DOHH2 (cell line): ENCODE measurements around the gene MAN1C1.

Experiments
- H3F3A ChIP-seq: fragments of 200-600 bp; sonication (generic), shearing (Covaris generic); 2 replicates; pipeline ENCODE4 v1.6.0; 2016; ENCODE audit warnings: antibody characterized with exemption, mild to moderate bottlenecking; ENCODE audit not compliant: control insufficient read depth, insufficient read depth
- H3K27ac ChIP-seq: fragments of 200-600 bp; sonication (generic); 2 replicates; pipeline ENCODE4 v1.5.1; 2014; ENCODE audit warnings: low read depth, mild to moderate bottlenecking, low read length, moderate library complexity
- H3K27me3 ChIP-seq: fragments of 200-600 bp; sonication (generic); 2 replicates; pipeline ENCODE4 v1.6.1; 2014; ENCODE audit warnings: mild to moderate bottlenecking, low read length, mixed read lengths; ENCODE audit not compliant: control insufficient read depth
- H3K36me3 ChIP-seq: fragments of 200-600 bp; sonication (generic); 2 replicates; pipeline ENCODE4 v1.6.1; 2014; ENCODE audit warnings: mild to moderate bottlenecking, low read length, moderate library complexity, mixed read lengths; ENCODE audit not compliant: control insufficient read depth
- H3K4me1 ChIP-seq: fragments of 200-600 bp; sonication (generic); 2 replicates; pipeline ENCODE4 v1.6.1; 2014; ENCODE audit warnings: mild to moderate bottlenecking, low read length, mixed read lengths; ENCODE audit not compliant: control insufficient read depth
- H3K4me2 ChIP-seq: fragments of 200-600 bp; sonication (generic); 2 replicates; pipeline ENCODE4 v1.6.0; 2014; ENCODE audit warnings: mild to moderate bottlenecking, low read length, moderate library complexity
- H3K4me3 ChIP-seq: fragments of 200-600 bp; sonication (generic); 2 replicates; pipeline ENCODE4 v1.5.1; 2014; ENCODE audit warnings: mild to moderate bottlenecking, low read length, mixed read lengths
- H3K79me2 ChIP-seq: fragments of 200-600 bp; sonication (generic); 2 replicates; pipeline ENCODE4 v1.6.1; 2014; ENCODE audit warnings: mild to moderate bottlenecking, low read length, mixed read lengths; ENCODE audit not compliant: control insufficient read depth
- H3K9me2 ChIP-seq: fragments of 200-600 bp; sonication (generic); replicated peaks from 2 replicates; pipeline ENCODE4 v1.6.1; 2014; ENCODE audit warnings: mild to moderate bottlenecking, low read length, mixed read lengths; ENCODE audit not compliant: control insufficient read depth
- H3K9me3 ChIP-seq: fragments of 200-600 bp; sonication (generic); 2 replicates; pipeline ENCODE4 v1.6.1; 2014; ENCODE audit warnings: antibody characterized with exemption, low read length, mixed read lengths; ENCODE audit not compliant: control insufficient read depth, insufficient read depth
- H4K20me1 ChIP-seq: fragments of 200-600 bp; sonication (generic); 2 replicates; pipeline ENCODE4 v1.6.0; 2014; ENCODE audit warnings: low read depth, mild to moderate bottlenecking, antibody characterized with exemption, low read length, moderate library complexity; ENCODE audit not compliant: control insufficient read depth, insufficient read depth
- EZH2phosphoT487 ChIP-seq: fragments of 200-600 bp; sonication (generic); IDR thresholded peaks from 2 replicates; pipeline ENCODE4 v1.6.1; 2017; ENCODE audit warnings: borderline replicate concordance, mild to moderate bottlenecking, antibody characterized with exemption, low read length, moderate library complexity, mixed read lengths
- TF ChIP-seq, protein P1 (sequence below): fragments of 200-600 bp; sonication (generic); IDR thresholded peaks from one replicate; pipeline ENCODE4 v1.5.1; 2014; ENCODE audit warnings: antibody characterized with exemption, mild to moderate bottlenecking, low read depth, low read length; ENCODE audit not compliant: poor library complexity, severe bottlenecking

Gene MAN1C1

DNA sequence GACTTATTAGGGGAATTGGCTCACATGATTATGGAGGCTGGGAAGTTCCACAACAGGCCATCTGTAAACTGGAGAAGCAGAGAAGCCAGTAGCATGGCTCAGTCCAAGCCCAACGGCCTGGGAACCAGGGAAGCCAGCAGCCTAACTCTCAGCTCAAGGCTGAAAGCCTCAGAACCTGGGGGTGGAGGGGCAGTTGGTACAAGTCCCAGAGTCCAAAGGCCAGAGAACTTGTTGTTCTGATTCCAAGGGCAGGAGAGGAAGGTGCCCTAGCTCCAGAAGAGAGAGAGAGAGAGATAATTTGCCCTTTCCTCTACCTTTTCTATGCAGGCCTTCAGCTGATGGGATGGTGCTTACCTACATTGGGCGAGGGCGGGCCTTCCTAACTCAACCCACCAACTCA, 55.3 kb downstream of the MAN1C1 start:
- no peak for TF ChIP-seq EZH2phosphoT487
- TF ChIP-seq, protein P1, sequence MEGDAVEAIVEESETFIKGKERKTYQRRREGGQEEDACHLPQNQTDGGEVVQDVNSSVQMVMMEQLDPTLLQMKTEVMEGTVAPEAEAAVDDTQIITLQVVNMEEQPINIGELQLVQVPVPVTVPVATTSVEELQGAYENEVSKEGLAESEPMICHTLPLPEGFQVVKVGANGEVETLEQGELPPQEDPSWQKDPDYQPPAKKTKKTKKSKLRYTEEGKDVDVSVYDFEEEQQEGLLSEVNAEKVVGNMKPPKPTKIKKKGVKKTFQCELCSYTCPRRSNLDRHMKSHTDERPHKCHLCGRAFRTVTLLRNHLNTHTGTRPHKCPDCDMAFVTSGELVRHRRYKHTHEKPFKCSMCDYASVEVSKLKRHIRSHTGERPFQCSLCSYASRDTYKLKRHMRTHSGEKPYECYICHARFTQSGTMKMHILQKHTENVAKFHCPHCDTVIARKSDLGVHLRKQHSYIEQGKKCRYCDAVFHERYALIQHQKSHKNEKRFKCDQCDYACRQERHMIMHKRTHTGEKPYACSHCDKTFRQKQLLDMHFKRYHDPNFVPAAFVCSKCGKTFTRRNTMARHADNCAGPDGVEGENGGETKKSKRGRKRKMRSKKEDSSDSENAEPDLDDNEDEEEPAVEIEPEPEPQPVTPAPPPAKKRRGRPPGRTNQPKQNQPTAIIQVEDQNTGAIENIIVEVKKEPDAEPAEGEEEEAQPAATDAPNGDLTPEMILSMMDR = no peak
- H3F3A ChIP-seq = no peaks in the 10 kb centered on the region

DNA sequence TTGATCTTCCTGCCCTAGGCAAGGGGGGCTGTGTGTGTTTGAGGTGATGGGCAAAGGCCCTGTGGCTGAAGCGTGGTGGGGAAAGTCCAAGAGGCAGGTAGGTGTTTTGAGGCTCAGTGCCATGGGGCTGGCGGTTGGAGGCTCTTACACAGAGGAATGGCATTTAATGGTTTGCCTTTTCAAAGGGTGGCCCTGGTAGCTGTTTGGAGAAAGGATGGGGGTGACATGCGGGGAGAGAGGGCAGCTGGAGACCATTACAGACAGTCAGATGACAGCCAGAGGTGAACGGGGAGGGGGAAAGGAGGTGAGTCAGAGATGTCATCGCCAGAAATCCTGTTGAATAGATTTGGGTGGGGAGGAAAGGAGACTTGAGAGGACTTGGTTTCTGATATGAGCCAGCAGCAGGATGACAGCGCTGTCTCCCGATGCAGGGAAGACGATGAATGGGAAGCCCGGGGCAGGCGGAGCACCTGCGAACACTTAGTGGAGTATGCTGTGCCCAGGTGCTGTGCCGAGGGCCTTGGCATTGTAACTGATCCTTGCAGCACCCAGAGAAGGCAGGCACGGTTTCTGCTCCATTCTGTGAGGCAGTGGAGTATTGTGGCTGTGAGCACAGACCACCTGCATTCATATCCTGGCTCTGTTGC, 56.3 kb downstream of the MAN1C1 start:
- Histone ChIP-seq H3K79me2 (no peaks in the 10 kb centered on the region), H3K4me1 (no peaks in the 10 kb centered on the region), H4K20me1 (no peaks in the 10 kb centered on the region; the same call in 1 of the 2 replicates), H3K4me3 (no peak overlapping the region), H3K27me3 (peaks cover 28% of the 10 kb centered on the region), H3F3A (no peaks in the 10 kb centered on the region), H3K27ac (no peak overlapping the region), H3K4me2 (no peak overlapping the region), H3K9me3 (no peaks in the 10 kb centered on the region), H3K36me3 (no peaks in the 10 kb centered on the region), H3K9me2 (no peaks in the 10 kb centered on the region)
- TF ChIP-seq EZH2phosphoT487 = no peak
- TF ChIP-seq, protein P1 = no peak

More for the DNA sequence above, 55.3 kb downstream of the MAN1C1 start:
- Histone ChIP-seq H3K9me3 (no peaks in the 10 kb centered on the region), H3K9me2 (no peaks in the 10 kb centered on the region), H3K27ac (no peak overlapping the region), H3K4me1 (no peaks in the 10 kb centered on the region), H4K20me1 (no peaks in the 10 kb centered on the region; the same call in 1 of the 2 replicates), H3K4me3 (no peak overlapping the region), H3K4me2 (no peak overlapping the region), H3K36me3 (no peaks in the 10 kb centered on the region), H3K79me2 (no peaks in the 10 kb centered on the region), H3K27me3 (peaks cover 22% of the 10 kb centered on the region)

DNA sequence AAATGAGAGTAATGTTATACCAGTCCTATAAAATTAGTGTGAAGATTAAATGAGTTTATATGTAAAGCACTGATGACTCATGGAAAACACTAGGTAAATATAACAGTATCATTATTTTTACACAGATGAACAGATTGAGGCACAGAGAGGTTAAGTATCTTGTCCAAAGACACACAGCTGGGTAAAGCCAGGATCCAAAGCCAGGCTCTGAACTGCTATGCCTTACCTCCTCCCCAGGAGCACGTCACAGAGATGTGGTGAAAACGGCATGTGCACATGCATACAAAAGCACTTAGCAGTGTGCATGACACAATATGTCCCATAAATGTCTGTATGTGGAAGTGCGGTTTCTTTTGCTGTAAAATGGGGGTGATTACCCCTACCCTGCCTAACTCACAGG, 56.9 kb downstream of the MAN1C1 start:
- Histone ChIP-seq H3K36me3 (no peaks in the 10 kb centered on the region), H3K79me2 (no peaks in the 10 kb centered on the region), H3K4me2 (no peak overlapping the region), H3K27ac (no peak overlapping the region), H3K9me2 (no peaks in the 10 kb centered on the region), H4K20me1 (no peaks in the 10 kb centered on the region; the same call in 1 of the 2 replicates), H3K9me3 (no peaks in the 10 kb centered on the region), H3K27me3 (peaks cover 32% of the 10 kb centered on the region), H3K4me1 (no peaks in the 10 kb centered on the region), H3F3A (no peaks in the 10 kb centered on the region), H3K4me3 (no peak overlapping the region)
- TF ChIP-seq, protein P1 = no peak
- no peak for TF ChIP-seq EZH2phosphoT487
